GM21737 (cell line): ENCODE data around the gene EPHA7.

Experiments
- ATAC-seq: cut with Tn5 transposase; IDR thresholded peaks from one replicate; pipeline ENCODE4 v1.9.1; 2021; ENCODE audit warnings: mild to moderate bottlenecking, moderate library complexity; ENCODE audit not compliant: unreplicated experiment

Gene EPHA7

DNA sequence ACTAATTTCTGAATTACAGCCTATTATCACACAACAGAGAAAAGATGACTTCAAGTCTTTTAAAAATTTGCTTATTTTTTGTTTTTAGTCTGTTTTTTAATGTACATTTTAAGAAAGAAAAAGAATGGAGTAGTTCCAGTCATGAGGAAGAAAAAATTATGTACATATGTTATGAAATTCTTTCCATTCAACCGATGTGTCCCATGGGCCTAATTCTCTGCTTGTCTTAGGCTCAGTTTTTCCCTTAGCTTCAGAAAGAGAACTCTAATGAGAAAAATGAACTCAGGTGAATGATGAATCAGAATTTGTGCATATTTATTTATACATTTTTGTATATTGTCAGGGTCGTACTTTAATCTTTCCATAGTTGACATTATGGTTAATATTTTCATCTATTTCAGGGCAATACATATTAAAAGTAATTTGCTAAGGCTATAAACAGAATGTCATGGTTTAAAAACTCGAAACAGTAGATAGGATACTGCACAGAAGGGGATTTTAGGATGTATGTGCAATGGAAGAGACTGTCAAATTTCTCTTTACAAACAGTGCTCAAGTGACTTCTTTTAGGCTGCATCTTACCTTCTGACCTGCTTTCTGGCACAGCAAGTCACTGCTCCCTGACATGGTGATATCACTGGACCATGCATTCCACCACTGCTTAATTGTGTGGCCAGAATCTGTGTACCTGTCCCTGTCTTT lies 153.1 kb downstream of the EPHA7 start:
- no peak for ATAC-seq

DNA sequence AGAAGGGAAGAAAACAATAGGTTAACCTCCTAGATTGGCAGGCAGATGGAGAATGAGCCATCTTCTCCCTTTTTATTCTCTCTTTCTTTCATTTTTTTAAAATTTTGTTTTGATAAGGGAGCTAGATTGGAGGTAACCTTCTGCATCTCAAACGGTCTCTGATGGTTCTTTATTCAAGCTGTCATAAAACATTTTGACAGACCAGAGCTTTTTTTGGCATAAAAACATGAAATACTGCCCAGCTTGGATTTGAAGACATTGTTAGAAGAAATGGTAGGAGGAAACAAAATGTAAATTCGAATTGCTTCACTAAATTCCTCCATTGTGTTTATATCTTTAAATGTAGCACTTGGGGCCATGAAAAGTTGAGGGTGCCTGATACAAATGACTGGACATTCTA lies 158.5 kb downstream of the EPHA7 start:
- ATAC-seq, result no peak

DNA sequence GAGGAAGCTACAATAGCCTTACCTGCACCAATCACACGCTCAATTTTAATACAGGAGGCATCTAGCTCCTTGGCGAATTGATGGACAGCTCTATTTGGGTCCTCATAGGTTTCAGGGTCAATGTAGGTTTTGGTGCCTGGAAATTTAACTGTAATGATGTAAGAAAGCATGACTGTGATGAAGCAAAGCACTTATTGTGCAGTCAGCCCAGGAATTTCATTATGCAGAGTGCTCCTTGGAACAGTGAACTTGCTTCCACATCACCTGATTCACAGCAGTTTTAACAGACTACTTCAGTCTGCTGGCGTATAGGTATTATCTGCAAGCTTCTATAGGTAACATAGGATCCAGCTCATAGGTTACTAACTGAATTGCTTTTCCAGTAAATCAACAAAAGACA lies 160.0 kb downstream of the EPHA7 start:
- no peak for ATAC-seq

DNA sequence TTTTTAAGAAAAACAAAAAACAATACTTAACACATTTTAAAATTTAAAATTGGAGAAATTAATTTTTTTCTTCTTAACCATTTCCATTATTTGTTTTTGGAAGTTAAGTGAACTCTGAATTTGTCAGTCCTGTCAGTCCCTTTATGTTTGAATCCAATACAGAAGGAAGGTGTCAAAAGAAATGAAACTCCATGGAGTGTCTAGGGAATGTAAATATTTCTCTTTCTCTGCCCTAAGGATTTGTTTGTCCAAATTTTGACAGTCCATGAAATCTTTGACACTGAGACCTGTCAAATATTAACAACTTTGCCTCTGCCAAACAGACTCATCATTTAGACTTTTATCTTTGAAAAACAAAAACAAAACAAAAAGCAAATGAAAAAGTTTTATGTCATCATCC lies 166.4 kb downstream of the EPHA7 start:
- no peak for ATAC-seq

DNA sequence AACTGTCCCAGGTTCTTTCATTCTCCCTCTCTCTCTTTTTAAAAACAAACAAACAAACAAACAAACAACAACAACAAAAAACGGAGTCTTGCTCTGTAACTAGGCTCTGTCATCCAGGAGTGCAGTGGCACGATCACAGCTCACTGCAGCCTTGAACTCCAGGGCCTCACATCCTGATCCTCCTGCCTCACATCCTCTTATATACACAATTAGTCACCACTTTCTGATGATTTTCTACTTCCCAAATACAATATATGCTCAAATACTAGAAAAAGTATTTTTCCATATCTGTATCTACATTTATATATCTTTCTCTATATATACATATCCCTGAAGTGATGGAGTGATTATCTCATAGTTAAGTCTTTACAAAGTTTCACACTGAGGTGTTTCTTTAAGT lies 170.7 kb downstream of the EPHA7 start:
- ATAC-seq, result no peak

DNA sequence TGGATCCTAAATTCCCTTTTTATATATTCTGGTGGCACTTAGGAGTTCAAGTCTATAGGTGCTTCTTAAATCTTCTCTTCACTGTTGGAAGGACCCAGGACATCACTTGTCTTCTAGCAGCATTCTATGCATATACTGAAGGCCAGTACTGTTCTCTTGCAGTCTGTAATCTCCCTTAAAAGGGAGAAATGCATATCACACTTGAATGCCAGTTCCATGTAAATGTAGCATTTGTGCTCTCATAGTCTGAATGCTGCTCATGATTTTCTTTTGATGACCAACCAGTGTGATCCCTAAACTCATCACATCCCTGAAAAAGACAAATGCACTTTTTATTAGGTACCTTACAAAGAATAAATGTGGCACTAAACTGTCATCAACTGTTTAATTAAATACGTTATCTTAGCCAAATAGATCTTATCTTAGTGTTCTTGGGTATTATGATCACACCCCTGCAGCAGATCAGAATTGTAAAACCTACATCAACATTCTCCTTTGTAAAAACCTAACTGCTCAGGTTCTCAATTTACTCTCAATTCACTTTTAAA lies 176.1 kb downstream of the EPHA7 start:
- no peak for ATAC-seq

DNA sequence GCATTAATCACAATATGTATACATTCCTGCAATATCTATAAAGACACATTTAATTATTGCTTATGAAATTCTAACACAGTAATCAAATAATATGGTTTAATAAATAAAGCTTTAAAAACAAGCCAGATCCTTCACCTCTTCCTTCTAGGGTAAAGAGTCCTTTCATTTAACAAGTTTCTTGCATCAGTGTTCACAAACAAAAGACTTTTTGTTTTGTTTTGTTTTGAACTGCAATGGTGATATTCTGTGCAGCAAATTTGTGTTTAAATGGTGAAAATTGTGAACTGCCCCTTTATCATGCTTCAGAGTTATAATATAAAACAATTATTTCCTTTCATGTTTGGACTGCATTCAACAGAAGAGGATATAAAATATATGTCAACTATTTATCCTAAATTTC lies 177.3 kb downstream of the EPHA7 start:
- ATAC-seq, result no peak

DNA sequence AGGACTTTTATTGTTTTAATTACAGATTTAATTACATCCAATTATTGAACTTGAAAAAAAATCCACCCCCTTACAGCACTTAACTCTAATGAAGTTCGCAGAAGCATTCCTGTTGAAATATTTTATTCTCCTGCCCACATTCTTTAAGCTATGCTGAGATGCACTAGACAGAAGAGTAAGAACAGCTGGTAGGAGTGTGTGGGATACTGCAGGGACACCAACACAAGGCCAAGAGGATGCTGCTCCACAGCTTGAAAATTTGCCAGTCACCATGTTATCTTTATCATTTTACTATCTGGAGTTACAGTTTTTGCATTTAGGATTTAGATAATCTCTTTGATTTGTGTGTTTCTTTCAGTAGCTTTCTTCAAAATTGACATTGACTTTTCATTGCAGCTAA lies 180.7 kb downstream of the EPHA7 start:
- no peak for ATAC-seq

DNA sequence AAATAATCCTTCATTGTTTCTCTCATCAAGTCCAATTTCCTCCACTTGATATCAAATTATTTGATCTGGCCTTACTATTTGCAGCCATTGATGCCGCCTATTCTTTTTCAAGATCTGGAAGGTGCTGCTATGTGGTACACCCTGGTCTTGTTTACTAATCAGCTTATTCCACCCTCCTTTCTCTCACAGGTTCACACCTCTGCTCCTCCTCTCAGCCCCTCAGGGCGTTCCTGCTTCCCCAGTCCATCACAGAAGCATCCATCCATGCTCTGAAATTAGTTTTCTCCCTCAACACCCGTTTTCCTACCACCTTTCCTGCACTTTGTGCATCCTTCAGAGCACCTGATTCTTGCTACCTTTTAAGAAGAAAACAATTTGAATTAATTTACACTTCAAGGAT lies 183.6 kb downstream of the EPHA7 start:
- ATAC-seq, result no peak

DNA sequence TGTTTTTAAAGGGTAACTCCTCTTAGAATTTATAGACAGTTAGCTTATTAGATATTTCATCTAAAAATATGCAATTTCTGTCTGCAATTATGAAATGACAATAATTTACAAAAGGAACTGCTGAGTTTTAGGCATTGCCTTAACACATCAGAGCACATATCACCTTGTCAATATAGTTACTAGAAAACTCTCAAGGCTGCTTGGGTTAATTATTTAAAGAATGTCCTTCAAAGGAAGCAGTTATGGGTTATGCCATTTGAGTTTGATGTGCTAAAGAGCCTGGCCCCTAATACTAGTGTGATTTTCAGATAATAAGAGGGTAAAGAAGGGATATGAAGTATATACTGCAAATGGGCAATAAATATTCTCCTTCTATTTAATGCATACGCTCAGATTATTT lies 192.5 kb downstream of the EPHA7 start:
- ATAC-seq, result no peak

DNA sequence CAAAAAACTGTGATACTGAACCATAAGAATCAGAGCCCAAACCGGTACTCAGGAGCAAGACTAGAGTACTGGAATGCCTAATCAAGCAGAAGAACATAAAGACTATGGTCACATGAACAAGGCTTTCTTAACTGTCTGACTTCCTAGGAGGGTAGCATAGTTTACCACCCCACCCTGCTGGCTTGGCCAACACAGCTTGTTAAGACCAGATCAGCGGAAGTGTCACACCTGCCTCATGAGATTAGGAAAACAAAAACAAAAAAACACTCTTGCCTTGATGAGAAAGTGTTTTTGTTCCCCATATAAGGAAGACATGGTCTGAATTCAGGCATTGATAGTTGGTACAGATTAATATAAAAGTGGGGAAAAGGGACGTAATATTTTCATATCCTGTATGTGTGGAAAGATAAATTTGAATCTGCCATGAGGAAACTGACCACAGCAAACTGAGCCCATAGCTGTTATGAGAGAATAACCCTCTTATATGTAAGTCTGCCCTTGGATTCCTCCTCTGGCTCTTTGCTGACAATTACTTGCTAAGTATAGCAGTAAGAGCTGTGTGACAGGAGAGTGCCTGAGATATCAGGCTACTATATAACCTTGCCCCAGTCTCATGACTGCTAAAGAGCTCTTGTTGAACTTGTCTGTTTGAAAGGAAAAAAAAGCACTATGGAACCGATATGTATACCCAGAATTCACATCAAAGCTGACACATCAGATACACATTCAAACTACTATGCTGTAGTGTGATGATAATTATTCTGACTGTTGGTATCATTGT lies 197.1 kb downstream of the EPHA7 start:
- no peak for ATAC-seq

DNA sequence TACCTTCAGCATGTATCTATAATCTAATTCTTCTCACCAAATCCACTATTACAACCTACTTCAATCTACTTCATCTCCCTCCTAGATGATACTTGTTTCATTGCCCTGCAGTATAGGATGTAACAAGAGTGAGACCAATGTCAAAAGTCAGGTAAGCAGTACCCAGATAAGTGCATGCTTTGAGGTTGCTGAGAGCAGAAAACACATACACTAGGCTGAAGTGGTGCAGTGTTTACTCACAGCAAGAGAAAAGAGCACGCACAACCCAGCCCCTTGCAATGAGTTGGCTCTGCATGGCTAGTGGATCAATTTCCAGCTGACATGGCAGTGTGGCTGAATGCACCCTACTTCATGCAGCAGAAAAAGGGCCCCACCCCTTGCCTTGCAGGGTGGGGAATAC lies 199.9 kb downstream of the EPHA7 start:
- no peak for ATAC-seq

DNA sequence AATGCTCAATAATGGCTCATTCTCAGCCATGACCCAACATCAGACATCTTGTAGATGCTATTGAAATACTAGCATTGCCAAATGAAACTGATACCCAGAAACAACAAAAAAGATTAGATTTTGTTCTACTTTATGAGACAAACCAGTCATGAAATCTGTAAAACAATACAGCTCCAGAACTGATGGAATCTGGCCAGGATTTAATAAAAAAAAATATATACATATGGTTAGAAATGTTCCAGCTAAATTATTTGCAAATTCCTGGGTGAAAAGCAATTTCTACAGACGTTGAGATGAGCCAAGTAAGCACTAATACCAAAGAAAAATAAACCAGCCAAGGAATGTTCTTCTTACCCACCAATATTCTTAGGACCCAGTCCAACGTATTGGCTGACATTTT lies 201.3 kb downstream of the EPHA7 start:
- ATAC-seq, result no peak

DNA sequence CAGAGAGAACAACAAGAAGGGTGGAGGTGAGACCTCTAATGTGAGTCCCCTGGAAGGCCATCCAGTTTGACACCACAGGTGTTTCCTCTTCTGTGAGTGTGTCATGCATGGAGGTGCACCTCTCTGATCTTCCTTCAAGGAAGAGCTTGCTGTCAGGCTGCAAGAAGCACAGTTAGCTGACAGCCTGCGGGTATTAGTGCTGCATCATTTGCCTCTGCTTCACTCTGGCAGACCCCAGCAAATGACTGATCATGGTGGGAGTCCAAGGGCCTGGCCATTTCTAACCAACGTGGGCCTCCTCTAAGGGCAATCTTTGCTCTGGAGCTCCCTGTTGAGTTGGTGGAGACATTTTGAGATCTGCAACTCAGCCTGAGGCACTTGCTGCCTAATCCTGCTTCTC lies 206.3 kb downstream of the EPHA7 start:
- no peak for ATAC-seq

DNA sequence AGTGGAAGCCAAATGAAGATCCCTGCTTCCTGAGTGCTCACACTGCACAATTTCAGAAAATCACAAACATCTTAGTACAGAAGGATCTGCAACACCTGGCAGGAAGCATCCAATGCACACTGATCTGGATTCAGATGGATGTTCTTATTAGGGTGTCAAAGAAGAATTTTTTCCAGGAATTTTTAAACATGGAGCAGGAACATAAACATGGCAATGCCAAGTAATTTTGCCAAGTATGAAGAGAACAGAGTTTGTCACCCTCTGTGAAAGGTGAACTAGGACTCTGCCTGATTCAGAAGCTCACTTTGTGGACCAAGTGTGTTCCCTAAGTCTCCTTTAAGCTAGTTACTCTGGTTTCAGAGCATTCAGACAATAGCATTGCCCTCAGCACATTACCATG lies 208.5 kb downstream of the EPHA7 start:
- no peak for ATAC-seq

DNA sequence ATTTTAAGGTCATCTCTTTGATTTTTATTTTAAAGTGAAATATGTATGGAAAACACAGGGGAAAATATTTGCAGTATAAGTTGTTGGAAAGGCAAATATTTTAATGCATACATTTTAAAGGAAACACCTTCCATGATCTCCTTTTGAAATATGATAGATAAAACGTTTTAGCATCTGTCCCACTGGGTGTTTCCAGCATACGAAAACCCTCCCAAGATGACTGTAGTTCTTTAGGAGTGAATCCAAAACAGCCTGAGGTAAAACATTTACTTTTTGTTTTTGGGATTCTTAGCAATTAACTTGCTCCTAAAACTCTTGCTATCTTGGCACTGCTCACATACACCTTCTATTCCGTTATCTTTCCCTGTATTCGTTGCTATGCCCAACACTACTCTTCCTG lies 210.0 kb downstream of the EPHA7 start:
- no peak for ATAC-seq

DNA sequence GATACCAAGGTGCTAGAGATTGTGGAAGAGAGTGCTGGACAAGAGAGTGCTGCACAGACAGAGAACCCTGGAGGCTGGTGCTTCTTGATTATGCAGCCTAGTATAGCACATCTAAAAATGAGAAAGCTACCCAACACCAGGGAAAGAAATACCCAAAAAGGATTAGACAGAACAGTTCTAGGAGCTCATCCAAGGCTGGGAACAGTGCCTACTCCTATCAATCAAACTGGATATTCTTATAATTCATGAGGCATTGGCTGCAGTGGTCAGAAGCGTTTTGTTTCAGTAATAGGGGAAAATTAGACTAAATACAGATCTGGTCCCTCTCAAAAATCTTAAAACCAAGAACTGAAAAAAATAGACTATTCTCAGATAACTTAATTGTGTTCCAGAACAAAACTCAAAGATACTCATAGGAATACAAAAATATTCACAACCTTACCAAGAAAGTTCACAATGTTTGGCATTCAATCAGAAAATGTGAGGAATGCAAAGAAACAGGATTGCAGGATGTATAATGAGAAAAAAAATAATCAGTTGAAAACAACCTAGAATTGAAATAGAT lies 222.9 kb downstream of the EPHA7 start:
- ATAC-seq, result no peak

DNA sequence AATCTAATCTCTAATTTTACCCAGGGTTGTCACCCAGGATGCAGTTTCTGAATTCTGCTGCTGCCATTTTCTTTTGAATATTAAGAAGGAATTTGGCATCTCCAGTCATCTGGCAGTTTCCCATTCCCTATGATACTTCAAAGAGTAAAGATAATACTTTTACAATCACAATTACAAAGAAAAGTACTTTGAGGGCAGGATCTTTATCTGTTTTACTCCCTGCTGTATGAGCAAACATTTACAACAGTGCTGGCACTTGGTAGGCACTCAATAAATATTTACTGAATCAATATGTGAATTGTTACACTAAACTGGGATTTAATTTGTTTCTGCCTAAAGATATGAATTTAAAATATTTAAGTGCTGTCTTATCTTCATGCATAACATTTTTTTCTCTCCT lies 224.9 kb downstream of the EPHA7 start:
- no peak for ATAC-seq

DNA sequence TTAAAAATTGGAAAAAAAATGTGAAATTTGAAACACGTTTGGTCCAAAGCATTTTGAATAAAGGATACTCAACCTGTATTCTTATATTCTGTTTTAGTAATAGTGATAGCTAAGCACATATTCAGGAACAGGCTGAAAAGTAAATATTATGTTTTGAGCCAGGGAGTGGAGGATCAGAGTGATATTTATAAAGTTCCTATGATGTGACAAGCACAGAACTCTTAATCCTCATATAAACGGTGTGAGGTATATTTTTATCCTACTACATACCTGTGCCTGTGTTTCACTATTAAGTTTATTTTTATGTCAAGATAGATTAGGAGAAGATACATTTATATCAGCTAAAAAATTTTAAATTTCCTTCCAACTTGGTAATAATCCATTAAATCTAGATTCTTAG lies 225.5 kb downstream of the EPHA7 start:
- ATAC-seq, result no peak
